ENCODE measurements around the gene NR6A1.

DNA sequence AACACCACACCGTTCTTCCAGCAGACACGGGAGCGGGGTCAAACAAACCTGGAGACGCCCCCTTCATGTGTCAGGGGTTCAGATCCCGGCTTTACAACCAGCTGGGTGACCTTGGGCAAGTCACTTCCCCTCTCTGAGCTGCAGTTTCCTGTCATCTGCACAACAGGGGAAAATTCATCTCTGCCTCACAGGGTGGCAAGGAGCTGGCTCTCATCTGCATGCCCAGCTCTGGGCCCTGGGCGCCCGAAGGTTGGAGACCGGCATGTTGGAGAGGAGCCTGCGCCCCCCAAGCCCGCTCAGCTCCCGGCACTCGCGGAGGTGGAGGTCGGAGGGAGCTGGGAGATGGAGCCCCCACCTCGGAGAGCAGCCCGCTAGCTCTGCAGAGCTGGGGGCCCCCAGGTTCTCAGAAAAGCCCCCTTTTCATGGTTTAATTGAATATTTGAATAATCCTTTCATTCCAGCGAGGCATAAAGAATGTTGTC, 284.3 kb downstream of the NR6A1 start:
- TF ChIP-seq, protein P1, sequence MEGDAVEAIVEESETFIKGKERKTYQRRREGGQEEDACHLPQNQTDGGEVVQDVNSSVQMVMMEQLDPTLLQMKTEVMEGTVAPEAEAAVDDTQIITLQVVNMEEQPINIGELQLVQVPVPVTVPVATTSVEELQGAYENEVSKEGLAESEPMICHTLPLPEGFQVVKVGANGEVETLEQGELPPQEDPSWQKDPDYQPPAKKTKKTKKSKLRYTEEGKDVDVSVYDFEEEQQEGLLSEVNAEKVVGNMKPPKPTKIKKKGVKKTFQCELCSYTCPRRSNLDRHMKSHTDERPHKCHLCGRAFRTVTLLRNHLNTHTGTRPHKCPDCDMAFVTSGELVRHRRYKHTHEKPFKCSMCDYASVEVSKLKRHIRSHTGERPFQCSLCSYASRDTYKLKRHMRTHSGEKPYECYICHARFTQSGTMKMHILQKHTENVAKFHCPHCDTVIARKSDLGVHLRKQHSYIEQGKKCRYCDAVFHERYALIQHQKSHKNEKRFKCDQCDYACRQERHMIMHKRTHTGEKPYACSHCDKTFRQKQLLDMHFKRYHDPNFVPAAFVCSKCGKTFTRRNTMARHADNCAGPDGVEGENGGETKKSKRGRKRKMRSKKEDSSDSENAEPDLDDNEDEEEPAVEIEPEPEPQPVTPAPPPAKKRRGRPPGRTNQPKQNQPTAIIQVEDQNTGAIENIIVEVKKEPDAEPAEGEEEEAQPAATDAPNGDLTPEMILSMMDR (IDR thresholded peaks at IDR 0.05; ENCODE audit: low read depth, low read length, poor library complexity, severe bottlenecking) = no peak
- TF ChIP-seq EZH2phosphoT487 (IDR thresholded peaks at IDR 0.05; ENCODE audit: borderline replicate concordance, low read length) = no peak
